IPS-11a (cell line): ENCODE measurements around the gene C4BPA.

Experiments used
- H3K4me3 ChIP-seq: one replicate; pipeline ENCODE4 v1.5.1; 2013; ENCODE audit warnings: low read depth, low read length, control low read depth

C4BPA gene

GRCh38 chr1:207103892-207104373 is at the start of gene C4BPA:
Gene C4BPA, plus strand, starts transcription at chr1:207104233. Its CDS starts 8,793 bp downstream, at chr1:207113026.
- H3K4me3 ChIP-seq: no peak within 1 kb of the TSS

DNA sequence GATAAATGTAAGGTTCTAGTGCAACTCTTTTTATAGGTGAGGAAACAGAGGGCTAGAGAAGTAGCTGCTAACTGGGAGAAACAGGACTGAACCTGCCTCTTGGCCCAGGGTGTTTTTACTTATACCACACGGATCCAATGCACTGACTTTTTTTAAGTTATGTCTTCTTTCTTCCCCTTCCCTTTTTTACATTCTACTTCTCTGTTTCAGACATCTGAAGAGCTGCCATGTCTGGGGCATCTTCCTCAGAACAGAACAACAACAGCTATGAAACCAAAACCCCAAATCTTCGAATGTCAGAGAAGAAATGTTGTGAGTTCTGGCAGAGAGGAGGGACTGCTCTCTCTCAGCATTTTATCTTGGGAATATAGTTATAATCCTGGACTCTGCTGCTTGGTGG is 49.5 kb upstream of the C4BPA start:
- no peak overlapping the region for H3K4me3 ChIP-seq

- H3K4me3 ChIP-seq: no peak overlapping the region
Observed at GRCh38 chr1:207055386-207056001, 48.5 kb upstream of the C4BPA start.

DNA sequence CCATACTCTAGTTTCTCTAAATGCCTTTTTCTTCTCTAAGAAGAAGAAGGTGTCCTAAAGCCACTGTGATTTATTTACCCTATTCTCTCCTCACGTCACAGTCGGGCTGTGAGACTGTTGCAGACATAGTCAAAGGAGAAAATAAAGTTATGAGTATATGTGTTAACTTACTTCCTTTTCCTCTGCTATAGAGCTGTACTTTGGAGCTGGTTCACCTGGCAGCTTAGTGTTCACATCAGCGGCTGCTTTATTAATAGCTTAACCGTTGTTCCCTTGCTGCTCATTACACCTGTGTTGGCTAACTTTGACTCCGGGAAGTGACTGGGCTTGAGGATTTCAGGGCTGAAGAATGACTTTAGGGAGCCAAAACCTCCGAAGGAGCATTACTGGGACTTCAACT is 47.4 kb upstream of the C4BPA start:
- no peak overlapping the region for H3K4me3 ChIP-seq

DNA sequence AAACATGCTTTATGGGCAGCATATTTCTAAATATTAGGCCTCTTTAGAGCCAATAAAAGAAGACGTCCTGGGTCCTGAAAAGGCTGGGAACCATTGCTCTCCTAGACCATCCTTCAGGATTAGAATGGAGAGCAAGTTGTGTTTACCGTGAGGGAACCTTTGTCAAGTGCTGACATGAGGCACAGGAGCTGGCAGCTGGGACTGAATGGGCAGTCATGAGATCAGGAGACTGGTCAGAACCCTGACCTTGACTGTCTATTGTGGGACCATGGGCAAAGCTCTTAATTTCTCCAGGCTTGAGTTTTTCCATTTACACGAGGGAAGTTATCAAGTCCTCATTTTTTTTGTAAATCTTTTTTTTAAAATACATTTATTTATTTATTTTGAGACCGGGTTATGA is 45.8 kb upstream of the C4BPA start:
- H3K4me3 ChIP-seq: no peak overlapping the region

DNA sequence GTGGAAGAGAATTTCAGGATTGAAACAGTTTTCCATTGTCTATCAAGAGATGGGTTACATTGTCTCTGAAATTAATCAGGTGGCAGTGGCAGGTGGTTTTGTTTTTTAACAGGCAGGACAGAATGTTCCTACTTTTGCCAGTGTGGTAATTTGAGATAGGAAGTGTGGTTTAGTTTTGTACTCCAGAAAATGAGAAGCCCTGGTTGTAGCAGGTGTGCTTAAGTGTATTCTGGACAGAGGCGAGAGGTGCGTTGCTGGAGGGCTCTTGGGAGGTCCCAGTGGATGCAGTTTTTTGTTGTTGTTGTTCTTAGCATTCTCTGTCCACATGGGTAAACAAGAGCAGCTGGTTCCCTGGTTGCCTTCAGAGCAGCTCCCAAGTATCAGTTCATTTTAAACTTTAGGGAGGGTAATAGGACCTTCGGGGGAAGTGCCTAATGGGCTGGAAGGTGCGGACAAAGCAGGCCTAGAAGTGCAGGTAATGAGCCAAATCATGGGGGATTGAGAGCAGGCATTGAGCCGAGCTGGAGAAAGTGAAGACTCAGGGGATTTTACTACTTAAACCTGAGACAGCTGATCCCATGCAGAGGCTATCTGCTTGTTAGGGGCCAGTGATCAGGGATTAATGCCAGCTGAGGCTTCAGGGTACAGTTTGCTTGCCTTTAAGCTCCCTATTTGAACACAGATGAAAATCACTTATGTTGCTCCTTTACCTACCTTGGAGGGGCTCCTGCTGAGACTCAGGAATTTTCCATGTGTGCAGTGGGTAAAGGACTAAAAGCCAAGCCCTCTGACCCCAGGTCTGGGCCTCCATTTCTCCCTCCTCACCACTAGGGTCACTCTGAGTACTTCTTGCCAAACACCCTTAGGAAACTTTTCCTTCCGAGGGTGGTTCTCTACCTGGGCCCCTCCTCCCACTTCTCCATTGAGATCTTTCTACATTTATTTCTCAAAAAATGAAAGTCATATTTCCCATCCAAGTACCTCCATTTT is 44.9 kb upstream of the C4BPA start:
- no peak overlapping the region for H3K4me3 ChIP-seq

DNA sequence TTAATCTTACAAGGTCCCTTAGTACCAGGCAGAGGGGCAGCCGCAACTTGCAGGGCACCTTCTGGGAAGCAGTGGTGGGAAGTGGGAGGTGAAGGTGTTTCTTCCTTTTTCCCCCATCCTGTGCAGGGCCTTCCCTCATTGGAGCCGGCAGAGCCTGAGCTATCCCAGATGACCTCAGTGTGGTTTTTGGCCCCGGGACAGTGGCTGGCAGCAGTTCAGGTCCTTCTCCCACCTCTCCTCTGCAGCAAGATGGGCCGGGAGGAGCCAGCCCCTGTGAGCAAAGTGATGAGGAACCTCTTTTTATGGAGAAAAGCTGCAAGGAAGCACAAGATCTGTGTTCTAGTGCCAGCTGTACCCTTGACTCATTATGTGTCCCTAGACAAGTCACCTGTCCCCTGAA is 44.2 kb upstream of the C4BPA start:
- H3K4me3 ChIP-seq: no peak overlapping the region

DNA sequence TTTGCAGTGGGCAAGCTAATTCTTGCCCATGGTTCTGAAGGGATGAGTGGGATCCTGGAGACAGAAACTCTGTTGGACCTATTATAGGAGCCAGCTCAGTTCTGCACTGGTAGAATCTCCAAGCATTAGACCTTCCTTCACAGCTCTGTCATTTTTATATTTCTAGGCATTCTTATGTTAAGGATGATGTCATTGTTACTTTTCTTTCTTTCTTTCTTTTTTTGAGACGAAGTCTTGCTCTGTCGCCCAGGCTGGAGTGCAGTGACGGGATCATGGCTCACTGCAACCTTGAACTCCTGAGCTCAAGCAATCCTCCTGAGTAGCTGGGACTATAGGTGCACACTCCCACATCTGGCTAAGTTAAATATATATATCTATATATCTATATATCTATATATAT is 43.4 kb upstream of the C4BPA start:
- no peak overlapping the region for H3K4me3 ChIP-seq

DNA sequence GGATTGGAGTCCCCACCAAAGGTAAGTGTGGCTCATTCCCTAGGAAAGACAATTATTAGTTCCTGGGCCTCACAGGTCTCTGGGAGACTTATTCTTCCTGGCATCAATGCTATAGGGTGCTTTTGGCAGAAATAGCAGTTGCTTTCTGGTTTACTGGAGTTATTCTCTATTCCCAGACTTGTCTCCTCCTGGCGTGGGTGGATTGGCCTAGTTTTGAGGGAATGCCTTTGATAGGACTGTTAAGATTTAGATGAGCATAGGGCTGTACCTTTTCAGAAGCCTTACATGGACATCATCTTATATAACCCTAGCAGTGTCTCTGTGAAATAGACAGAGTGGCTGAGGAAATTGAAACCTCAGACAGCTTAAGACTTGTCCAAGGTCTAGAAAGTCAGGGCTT is 42.0 kb upstream of the C4BPA start:
- no peak overlapping the region for H3K4me3 ChIP-seq

DNA sequence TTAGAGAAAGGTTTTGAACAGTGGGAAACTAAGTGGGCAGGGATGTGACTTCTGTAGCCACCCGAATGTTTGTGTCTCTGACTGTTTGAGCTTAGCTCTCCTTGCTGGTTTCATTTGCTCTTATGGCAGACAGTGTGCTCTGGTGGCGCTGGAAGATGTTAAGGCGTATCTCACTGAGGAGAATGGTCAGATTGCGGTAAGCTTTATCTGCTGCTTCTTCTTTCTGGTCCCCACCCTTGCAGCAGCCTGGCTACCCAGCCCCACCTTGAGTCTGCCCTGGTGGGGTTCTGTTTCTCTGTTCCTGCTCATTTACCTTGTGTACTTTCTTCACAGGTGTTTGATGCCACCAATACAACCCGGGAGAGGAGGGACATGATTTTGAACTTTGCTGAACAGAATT is 41.0 kb upstream of the C4BPA start:
- no peak overlapping the region for H3K4me3 ChIP-seq

DNA sequence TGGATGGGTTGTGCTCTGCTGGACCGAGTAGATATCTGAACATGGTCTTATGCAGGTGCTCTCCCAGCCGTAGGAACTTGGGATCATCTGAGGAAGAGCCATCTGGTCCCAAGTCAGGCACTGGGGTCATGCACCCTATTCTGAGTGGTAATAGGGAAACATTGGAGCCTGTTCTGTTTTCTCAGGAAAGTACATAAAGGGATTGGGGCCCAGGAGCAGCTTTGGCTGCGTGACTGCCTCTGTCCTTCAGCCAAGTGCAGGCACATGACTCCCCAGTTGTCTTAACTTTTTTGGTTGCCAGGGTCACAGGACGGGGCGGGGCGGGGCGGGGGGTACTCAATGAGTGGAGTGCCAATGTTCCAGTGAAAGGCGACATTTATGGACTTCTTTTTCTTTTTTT is 39.5 kb upstream of the C4BPA start:
- no peak overlapping the region for H3K4me3 ChIP-seq

- no peak overlapping the region for H3K4me3 ChIP-seq
Observed at GRCh38 chr1:207067185-207067584, 36.8 kb upstream of the C4BPA start.

DNA sequence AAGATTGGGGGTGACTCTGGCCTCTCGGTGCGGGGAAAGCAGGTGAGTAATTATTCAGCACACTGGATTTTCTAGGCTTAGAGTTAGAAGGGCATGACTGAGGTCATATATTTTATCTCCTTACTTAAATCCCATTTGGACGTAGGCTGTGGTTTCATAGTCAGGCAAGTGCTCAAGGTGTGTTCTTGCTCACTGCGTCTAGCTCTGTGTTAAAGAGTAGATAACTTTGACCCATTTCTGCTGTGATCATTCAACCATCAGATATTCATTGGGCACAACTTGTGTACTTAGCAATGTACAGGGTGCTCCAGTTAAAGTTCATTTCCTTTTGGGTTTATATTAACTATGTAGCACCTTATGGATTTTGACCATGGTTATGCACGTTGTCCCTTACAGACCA is 36.4 kb upstream of the C4BPA start:
- no peak overlapping the region for H3K4me3 ChIP-seq

- no peak overlapping the region for H3K4me3 ChIP-seq
Observed at GRCh38 chr1:207069061-207069460, 35.0 kb upstream of the C4BPA start.

- H3K4me3 ChIP-seq: no peak overlapping the region
Observed at GRCh38 chr1:207069858-207070506, 34.1 kb upstream of the C4BPA start.

DNA sequence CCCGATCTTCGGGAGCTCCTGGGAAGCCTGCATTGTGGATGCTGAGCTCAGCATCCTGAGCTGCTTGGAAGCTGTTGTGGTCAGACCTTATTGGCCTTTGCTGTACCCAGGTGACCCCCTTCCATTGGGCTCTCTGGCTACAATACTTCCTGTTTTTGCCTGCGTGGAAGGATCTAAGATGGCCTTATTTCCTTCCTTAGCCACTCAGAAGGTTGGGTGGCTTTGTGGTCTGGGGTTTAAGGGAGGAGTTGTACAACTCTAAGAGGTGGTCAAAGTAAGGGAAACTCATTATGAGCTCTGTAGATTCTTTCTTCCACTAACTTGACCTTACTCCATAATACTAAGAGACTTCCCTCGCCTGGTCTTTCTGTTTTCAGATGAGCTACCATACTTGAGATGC is 33.2 kb upstream of the C4BPA start:
- H3K4me3 ChIP-seq: no peak overlapping the region

DNA sequence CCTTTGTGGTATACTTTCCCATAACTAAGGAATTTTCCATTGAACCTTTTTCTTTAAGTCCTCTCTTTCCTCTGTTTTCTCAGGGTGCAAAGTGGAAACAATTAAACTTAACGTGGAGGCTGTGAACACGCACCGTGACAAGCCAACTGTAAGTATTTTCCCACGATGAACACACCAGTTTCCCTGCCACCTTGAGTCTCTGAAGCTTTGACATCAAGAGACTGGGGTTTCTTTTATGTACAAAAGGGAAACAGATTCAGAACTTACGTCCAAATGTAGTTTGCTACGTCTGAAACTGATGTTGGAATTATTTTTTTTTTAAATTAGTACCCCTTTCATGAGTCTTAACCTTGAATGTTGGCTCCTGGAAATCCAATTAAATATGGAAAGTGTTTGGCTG is 32.6 kb upstream of the C4BPA start:
- no peak overlapping the region for H3K4me3 ChIP-seq

DNA sequence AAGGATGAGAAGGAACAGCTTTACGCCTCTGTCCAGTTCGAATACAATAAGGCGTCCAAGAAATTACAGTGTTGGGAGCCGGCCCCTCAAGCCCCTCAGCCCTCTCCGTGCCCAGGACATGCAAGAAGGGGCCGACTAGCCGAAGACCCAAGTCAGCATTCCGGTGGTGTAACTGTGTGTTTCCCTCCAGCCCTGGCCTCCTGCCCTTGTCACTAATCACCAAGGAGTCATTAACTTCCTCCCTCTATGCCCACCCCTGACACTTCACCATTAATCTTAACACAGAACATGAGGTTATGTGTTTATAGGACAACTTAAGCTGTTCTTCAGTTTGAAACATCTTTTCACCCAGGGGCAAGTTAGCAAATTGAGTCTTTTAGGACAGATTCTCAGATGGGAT is 31.8 kb upstream of the C4BPA start:
- no peak overlapping the region for H3K4me3 ChIP-seq

- H3K4me3 ChIP-seq: no peak overlapping the region
Observed at GRCh38 chr1:207073906-207074820, 29.9 kb upstream of the C4BPA start.

DNA sequence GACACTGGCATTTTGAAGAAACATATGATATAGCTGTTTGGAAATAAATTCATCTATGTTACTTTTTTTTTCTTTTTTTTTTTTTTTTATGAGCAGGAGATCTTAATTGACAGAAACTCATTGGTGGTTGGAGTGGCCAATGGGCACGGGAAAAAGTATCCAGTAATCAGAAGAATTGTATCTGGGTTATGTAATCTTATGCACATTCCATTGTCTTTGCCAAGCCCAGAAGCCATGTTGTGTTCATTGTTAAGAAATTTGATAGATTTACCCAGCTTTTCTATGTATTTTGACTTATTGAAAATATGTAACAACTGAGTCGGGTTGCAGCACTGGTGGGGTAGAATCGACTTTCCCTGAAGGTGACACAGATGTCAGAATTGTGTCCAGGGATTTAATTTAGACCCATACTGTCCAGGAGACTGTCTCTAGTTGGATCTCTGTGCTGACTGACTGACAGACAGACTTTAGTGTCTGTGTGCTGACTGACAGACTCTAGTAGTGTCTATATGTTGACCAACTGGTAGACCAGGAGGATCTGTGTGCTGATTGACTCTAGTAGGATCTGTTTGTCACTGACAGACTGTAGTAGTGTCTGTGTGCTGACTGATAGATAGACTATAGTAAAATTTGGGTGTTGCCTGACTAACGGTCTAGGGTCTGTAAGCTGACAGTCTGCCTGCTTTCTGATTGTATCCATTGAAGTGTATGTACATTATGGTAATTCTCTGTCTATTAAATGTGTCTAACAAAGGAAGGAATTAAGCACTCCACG is 27.7 kb upstream of the C4BPA start:
- H3K4me3 ChIP-seq: no peak overlapping the region
